ENCODE results near the gene S100PBP. TPM values are rescaled to one million over a fixed set of nuclear protein-coding genes. Genes with fewer than 3 reads are reported as not detected.

S100PBP gene
- total and polyA plus RNA-seq, 10 of the 15 experiments (the other 5 are each of a cell fraction or from before 2014, with no cell fraction given) = 17.0 to 98.3 (median 40.6) TPM

DNA sequence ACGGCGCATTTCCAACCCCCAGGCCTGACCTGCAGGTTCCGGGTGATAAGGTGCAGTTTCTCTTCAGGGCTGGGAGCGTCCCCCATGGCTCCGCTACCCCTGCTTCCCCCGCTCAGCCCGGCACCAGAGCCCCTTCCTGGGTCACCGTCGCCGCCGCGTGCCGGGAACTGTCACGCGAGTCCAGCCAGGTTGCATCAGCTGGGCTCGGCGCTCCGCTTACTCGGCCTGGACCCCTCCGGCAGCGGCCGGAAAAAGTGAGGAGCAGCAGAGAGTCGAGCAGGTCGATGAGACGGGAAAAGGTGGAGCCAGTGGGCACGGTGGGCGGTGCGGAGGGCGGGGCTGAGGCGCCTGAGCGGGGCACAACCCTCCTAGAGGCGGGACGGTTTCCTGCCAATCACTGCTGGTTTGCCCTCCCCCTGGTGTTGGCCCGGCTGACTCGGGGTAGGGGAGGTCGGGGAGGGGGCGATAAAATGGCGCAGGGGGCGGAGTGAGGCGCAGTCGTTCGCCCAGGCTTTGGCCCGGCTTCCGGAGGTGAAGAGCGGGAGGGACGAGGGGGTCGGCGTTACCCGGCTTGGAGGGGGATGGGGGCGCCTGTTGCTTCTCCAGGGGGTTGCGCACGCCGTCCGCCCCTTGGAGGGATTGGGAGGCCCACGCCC lies at the start of gene S100PBP, which contains the start of gene YARS1 (continued):
- TF ChIP-seq GATAD2B (conservative IDR thresholded peaks at IDR 0.05; ENCODE audit: low read depth) (peak; percentile 70), POU2F2 (IDR thresholded peaks at IDR 0.05; ENCODE audit: borderline replicate concordance, low read depth, low read length) (peak; percentile 55; the same call in 2 of the 3 replicates), DPF2 (IDR thresholded peaks at IDR 0.05) (peak; percentile 44), MEF2B (IDR thresholded peaks at IDR 0.05; ENCODE audit: partially characterized antibody, poor library complexity, severe bottlenecking) (peak; percentile 56), SMAD5 (IDR thresholded peaks at IDR 0.05; ENCODE audit: low read depth) (peak; percentile 87), FOXM1 (IDR thresholded peaks at IDR 0.05; ENCODE audit: low read depth, low read length) (peak; percentile 68; the same call in 1 of the 2 replicates), TCF12 (IDR thresholded peaks at IDR 0.05; ENCODE audit: low read depth, low read length) (peak; percentile 90), SMC3 (IDR thresholded peaks at IDR 0.05; ENCODE audit: borderline replicate concordance, low read length) (no peak), CHD1 (IDR thresholded peaks at IDR 0.05; ENCODE audit: low read depth, low read length) (0 out of 2 replicates have a peak, but pooled peaks have one; percentile 13), BACH1 (IDR thresholded peaks at IDR 0.05; ENCODE audit: borderline replicate concordance) (peak; percentile 80), NFYB (IDR thresholded peaks at IDR 0.05; ENCODE audit: insufficient read depth, low read depth, low read length) (no peak), BMI1 (IDR thresholded peaks at IDR 0.05; ENCODE audit: borderline replicate concordance) (no peak), CBX3 (IDR thresholded peaks at IDR 0.05; ENCODE audit: borderline replicate concordance, low read depth) (no peak), GABPA (IDR thresholded peaks at IDR 0.05; ENCODE audit: low read depth) (peak; percentile 78), SPI1 (IDR thresholded peaks at IDR 0.05; ENCODE audit: borderline replicate concordance, insufficient read depth, low read depth, low read length) (no peak), EP300 (IDR thresholded peaks at IDR 0.05; ENCODE audit: borderline replicate concordance in 1 of 2, control insufficient read depth in 1 of 2, low read depth in 2 of 2, low read length in 2 of 2) (peak; percentile 37 to 65; a peak in 2 of 4 replicates), ZNF274 (IDR thresholded peaks at IDR 0.05; ENCODE audit: insufficient read depth, insufficient read length) (no peak), NR2C2 (IDR thresholded peaks at IDR 0.05; ENCODE audit: borderline replicate concordance, control insufficient read depth, insufficient read length, low read depth) (peak; percentile 99), POLR2A (IDR thresholded peaks at IDR 0.05; ENCODE audit: low read depth, low read length) (peak; percentile 92), CHD4 (IDR thresholded peaks at IDR 0.05) (no peak), MYC (IDR thresholded peaks at IDR 0.05; ENCODE audit: insufficient read depth, insufficient read length, insufficient replicate concordance, low read length, severe bottlenecking) (peak; percentile 100), IKZF2 (IDR thresholded peaks at IDR 0.05) (peak; percentile 57 to 69), BRCA1 (IDR thresholded peaks at IDR 0.05; ENCODE audit: low read depth, low read length) (no peak)
- TF ChIP-seq, protein P1, sequence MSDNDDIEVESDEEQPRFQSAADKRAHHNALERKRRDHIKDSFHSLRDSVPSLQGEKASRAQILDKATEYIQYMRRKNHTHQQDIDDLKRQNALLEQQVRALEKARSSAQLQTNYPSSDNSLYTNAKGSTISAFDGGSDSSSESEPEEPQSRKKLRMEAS (IDR thresholded peaks at IDR 0.05; ENCODE audit: low read depth, low read length) = peak; percentile 97
- TF ChIP-seq, protein P2, sequence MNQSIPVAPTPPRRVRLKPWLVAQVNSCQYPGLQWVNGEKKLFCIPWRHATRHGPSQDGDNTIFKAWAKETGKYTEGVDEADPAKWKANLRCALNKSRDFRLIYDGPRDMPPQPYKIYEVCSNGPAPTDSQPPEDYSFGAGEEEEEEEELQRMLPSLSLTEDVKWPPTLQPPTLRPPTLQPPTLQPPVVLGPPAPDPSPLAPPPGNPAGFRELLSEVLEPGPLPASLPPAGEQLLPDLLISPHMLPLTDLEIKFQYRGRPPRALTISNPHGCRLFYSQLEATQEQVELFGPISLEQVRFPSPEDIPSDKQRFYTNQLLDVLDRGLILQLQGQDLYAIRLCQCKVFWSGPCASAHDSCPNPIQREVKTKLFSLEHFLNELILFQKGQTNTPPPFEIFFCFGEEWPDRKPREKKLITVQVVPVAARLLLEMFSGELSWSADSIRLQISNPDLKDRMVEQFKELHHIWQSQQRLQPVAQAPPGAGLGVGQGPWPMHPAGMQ (IDR thresholded peaks at IDR 0.05; ENCODE audit: borderline replicate concordance) = no peak
- TF ChIP-seq, protein P3, sequence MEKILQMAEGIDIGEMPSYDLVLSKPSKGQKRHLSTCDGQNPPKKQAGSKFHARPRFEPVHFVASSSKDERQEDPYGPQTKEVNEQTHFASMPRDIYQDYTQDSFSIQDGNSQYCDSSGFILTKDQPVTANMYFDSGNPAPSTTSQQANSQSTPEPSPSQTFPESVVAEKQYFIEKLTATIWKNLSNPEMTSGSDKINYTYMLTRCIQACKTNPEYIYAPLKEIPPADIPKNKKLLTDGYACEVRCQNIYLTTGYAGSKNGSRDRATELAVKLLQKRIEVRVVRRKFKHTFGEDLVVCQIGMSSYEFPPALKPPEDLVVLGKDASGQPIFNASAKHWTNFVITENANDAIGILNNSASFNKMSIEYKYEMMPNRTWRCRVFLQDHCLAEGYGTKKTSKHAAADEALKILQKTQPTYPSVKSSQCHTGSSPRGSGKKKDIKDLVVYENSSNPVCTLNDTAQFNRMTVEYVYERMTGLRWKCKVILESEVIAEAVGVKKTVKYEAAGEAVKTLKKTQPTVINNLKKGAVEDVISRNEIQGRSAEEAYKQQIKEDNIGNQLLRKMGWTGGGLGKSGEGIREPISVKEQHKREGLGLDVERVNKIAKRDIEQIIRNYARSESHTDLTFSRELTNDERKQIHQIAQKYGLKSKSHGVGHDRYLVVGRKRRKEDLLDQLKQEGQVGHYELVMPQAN (conservative IDR thresholded peaks at IDR 0.05) = peak; percentile 97
- TF ChIP-seq, protein P4, sequence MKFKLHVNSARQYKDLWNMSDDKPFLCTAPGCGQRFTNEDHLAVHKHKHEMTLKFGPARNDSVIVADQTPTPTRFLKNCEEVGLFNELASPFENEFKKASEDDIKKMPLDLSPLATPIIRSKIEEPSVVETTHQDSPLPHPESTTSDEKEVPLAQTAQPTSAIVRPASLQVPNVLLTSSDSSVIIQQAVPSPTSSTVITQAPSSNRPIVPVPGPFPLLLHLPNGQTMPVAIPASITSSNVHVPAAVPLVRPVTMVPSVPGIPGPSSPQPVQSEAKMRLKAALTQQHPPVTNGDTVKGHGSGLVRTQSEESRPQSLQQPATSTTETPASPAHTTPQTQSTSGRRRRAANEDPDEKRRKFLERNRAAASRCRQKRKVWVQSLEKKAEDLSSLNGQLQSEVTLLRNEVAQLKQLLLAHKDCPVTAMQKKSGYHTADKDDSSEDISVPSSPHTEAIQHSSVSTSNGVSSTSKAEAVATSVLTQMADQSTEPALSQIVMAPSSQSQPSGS (IDR thresholded peaks at IDR 0.05; ENCODE audit: low read length) = no peak

Data from GM12878 (cell line).